Measurements from ENCODE around the gene INAFM2.
A peak's percentile ranks its signal among the peaks of the same experiment; 100 is the strongest.

INAFM2 gene

DNA sequence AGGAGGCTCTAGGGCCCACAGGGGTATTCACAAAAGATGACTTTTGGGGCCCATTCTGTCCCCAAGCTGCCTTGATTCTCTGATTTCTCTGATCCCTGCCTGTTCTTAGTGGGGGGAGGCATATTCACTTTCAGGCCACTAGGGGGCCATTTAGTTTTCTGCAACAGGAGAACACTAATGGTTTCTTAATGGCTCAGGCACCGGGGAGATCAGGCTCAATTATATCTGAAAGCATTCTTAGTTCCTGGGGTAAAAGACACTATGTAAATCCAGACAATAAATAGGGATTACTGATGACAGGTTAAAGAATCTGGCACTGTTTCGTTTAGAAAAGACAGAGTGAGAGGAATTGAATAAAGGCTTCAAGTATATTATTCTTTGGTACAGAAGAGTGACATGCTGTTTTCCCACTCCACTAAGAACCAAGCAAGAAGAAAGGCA lies 2.5 kb upstream of the INAFM2 start:
- TF ChIP-seq MAX (IDR thresholded peaks at IDR 0.05; ENCODE audit: low read depth, low read length) (no peak), POLR2A (IDR thresholded peaks at IDR 0.05; ENCODE audit: extremely low read depth, insufficient read length) (no peak), MYC (IDR thresholded peaks at IDR 0.05; ENCODE audit: low read depth, low read length) (no peak)
- TF ChIP-seq, protein P1, sequence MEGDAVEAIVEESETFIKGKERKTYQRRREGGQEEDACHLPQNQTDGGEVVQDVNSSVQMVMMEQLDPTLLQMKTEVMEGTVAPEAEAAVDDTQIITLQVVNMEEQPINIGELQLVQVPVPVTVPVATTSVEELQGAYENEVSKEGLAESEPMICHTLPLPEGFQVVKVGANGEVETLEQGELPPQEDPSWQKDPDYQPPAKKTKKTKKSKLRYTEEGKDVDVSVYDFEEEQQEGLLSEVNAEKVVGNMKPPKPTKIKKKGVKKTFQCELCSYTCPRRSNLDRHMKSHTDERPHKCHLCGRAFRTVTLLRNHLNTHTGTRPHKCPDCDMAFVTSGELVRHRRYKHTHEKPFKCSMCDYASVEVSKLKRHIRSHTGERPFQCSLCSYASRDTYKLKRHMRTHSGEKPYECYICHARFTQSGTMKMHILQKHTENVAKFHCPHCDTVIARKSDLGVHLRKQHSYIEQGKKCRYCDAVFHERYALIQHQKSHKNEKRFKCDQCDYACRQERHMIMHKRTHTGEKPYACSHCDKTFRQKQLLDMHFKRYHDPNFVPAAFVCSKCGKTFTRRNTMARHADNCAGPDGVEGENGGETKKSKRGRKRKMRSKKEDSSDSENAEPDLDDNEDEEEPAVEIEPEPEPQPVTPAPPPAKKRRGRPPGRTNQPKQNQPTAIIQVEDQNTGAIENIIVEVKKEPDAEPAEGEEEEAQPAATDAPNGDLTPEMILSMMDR (IDR thresholded peaks at IDR 0.05; ENCODE audit: low read depth, low read length): peak; percentile 93
- no peak overlapping the region for H3K4me3 ChIP-seq (ENCODE audit: low read depth, low read length)
- DNase-seq (ENCODE audit: low read depth): peak; percentile 73

GRCh38 chr15:40322531-40323238 lies 807 bp upstream of the INAFM2 start:
- no peak for DNase-seq (ENCODE audit: low read depth)
- no peak overlapping the region for H3K4me3 ChIP-seq (ENCODE audit: low read depth, low read length)
- TF ChIP-seq, protein P1 (IDR thresholded peaks at IDR 0.05; ENCODE audit: low read depth, low read length): no peak
- TF ChIP-seq MAX (IDR thresholded peaks at IDR 0.05; ENCODE audit: low read depth, low read length): no peak
- no peak for TF ChIP-seq MYC (IDR thresholded peaks at IDR 0.05; ENCODE audit: low read depth, low read length)
- no peak for TF ChIP-seq POLR2A (IDR thresholded peaks at IDR 0.05; ENCODE audit: extremely low read depth, insufficient read length)

DNA sequence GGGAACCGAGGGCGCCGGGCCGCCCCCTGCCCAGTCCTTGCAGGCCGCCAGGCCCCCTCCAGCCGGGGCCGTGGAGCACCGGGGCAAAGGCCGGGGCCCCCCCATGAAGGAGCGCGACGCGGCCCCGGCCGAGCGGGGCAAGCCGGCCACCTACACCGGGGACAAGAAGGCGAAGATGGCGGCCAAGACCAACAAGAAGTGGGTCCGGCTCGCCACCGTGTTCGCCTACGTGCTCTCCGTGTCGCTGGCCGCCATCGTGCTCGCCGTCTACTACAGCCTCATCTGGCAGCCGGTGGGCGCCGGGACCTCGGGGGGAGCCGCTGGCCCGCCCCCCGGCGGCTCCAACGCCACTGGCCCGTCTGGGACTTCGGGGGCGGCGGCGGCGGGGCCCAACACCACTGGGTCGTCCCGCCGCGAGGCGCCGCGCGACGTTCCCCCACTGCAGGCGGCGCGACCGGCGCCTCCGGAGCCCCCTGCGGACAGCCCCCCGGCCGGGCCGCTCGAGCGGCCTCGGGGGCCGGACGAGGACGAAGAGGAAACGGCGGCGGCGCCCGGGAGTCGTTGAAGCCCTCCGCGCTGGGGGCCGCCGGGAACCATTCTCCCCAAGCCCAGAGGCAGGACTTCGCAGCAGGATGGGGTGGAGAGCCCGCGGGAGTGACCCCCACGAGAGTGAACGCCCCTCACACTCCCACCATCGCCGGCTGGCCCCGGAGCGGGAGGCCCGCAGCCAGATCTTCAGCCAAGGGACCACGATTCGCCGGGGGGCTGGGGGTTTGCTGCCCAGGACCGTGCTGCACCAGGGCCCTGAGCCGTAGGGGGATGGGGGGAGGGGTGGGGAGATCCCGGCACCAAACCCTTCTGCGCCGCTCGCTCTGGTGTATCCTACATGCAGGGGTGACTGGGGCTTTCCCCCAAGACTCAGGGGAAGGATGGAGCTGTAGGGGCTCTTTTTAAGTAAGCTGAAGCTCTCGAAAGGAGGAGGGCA lies 753 bp downstream of the INAFM2 start:
- DNase-seq (ENCODE audit: low read depth): peak; percentile 52
- H3K4me3 ChIP-seq (ENCODE audit: low read depth, low read length): peak overlapping the region; percentile 60
- TF ChIP-seq MAX (IDR thresholded peaks at IDR 0.05; ENCODE audit: low read depth, low read length) (no peak), POLR2A (IDR thresholded peaks at IDR 0.05; ENCODE audit: extremely low read depth, insufficient read length) (no peak), MYC (IDR thresholded peaks at IDR 0.05; ENCODE audit: low read depth, low read length) (no peak)
- TF ChIP-seq, protein P1 (IDR thresholded peaks at IDR 0.05; ENCODE audit: low read depth, low read length): no peak

DNA sequence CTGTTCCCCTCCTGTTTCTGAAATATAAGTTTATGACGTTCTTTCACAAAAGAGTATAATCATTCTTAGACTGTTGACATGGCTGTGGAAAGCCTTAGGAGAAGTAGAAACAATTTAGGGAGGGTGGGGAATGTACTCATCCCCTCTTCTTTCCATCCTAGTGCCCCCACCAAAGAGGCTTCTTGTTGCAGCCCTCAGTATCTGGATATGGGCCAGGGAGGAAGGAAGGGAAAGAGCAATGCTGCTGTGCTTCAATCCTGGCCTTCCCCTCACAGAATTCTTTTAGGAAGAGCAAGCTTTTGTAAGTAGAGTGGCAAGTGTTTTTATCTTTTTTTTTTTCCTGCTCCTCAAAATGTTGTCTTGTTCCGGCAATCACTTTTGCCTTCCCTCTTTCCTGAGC lies 1.7 kb downstream of the INAFM2 start:
- TF ChIP-seq MAX (IDR thresholded peaks at IDR 0.05; ENCODE audit: low read depth, low read length) (no peak), POLR2A (IDR thresholded peaks at IDR 0.05; ENCODE audit: extremely low read depth, insufficient read length) (no peak), MYC (IDR thresholded peaks at IDR 0.05; ENCODE audit: low read depth, low read length) (no peak)
- TF ChIP-seq, protein P1 (IDR thresholded peaks at IDR 0.05; ENCODE audit: low read depth, low read length): no peak
- DNase-seq (ENCODE audit: low read depth): no peak
- peak overlapping the region; percentile 47 for H3K4me3 ChIP-seq (ENCODE audit: low read depth, low read length)

- TF ChIP-seq MAX (IDR thresholded peaks at IDR 0.05; ENCODE audit: low read depth, low read length) (no peak), POLR2A (IDR thresholded peaks at IDR 0.05; ENCODE audit: extremely low read depth, insufficient read length) (no peak), MYC (IDR thresholded peaks at IDR 0.05; ENCODE audit: low read depth, low read length) (no peak)
- TF ChIP-seq, protein P1 (IDR thresholded peaks at IDR 0.05; ENCODE audit: low read depth, low read length): no peak
- DNase-seq (ENCODE audit: low read depth): no peak
- no peak overlapping the region for H3K4me3 ChIP-seq (ENCODE audit: low read depth, low read length)
Observed at GRCh38 chr15:40325700-40326099, 2.2 kb downstream of the INAFM2 start.
